GM12878 (cell line): ENCODE measurements around the gene SMAD1. TPM values are rescaled to one million over a fixed set of nuclear protein-coding genes. Genes with fewer than 3 reads are reported as not detected.

Experiments used
- ATAC-seq: fragments of 200-7000 bp; cut with Tn5 transposase; 3 replicates; pipeline ENCODE4 v1.9.1; 2020; ENCODE audit warnings: mild to moderate bottlenecking, moderate library complexity
- BruUV-seq: library from RNA; stranded (reverse); fragments of 400-500 nt; replicated peaks from 2 replicates; lab custom pipeline; 2021; lab: Mats Ljungman, UMichigan
- CTCF ChIA-PET: fragments of 300-600 bp; sonication (Branson Sonifier 250); formaldehyde crosslinking; extraction: SDS; loops from one replicate; lab custom pipeline; 2021; ENCODE audit warnings: inconsistent platforms; lab: Yijun Ruan, JAX
- POLR2A ChIA-PET: fragments of 350-600 bp; formaldehyde crosslinking; extraction: SDS; loops from one replicate; lab custom pipeline; 2021; ENCODE audit warnings: inconsistent platforms; lab: Charles Lee
- RAD21 ChIA-PET: fragments of 300-600 bp; sonication (Branson Sonifier 250); formaldehyde crosslinking; loops from one replicate; lab custom pipeline; 2023; ENCODE audit warnings: antibody characterized with exemption; ENCODE audit not compliant: unreplicated experiment; lab: Charles Lee
- SMC1A ChIA-PET: fragments of 300-600 bp; sonication (Branson Sonifier 250); formaldehyde crosslinking; loops from one replicate; lab custom pipeline; 2023; ENCODE audit not compliant: unreplicated experiment, uncharacterized antibody; lab: Charles Lee
- DNase-seq: peaks from one replicate; pipeline ENCODE4 v3.0.0-alpha.2; 2011; ENCODE audit warnings: low read depth, low spot score
- FAIRE-seq: peaks from 3 replicates; lab custom pipeline; 2011; peaks lifted over from hg19 to GRCh38; lab: Jason Lieb, UNC
- H2AFZ ChIP-seq: 2 replicates; pipeline ENCODE4 v1.6.0; 2011; ENCODE audit warnings: low read depth, low read length, control low read depth; ENCODE audit not compliant: control insufficient read depth
- H3K27ac ChIP-seq: 2 replicates; pipeline ENCODE4 v1.5.1; 2011; ENCODE audit warnings: control low read depth; ENCODE audit not compliant: control insufficient read depth, insufficient read depth
- H3K27me3 ChIP-seq, 2 experiments: replicated peaks in 1 of 2; 2 replicates each; pipeline versions ENCODE4 v1.6.0 to v1.6.1; 2011; ENCODE audit warnings: low read length in 1 of 2; ENCODE audit not compliant: control insufficient read depth in 2 of 2, insufficient read depth in 2 of 2
- H3K36me3 ChIP-seq, 2 experiments: 2 replicates each; pipeline ENCODE4 v1.5.1; 2011; ENCODE audit warnings: low read length in 1 of 2; ENCODE audit not compliant: control insufficient read depth in 2 of 2, insufficient read depth in 2 of 2
- H3K4me1 ChIP-seq: 2 replicates; pipeline ENCODE4 v1.6.1; 2011; ENCODE audit warnings: mild to moderate bottlenecking, low read length, moderate library complexity, mixed read lengths; ENCODE audit not compliant: control insufficient read depth, insufficient read depth
- H3K4me2 ChIP-seq: 2 replicates; pipeline ENCODE4 v1.6.0; 2011; ENCODE audit warnings: control low read depth; ENCODE audit not compliant: control insufficient read depth, insufficient read depth
- H3K4me3 ChIP-seq: fragments of 200-600 bp; sonication (generic); 2 replicates; pipeline ENCODE4 v1.5.1; 2016
- H3K79me2 ChIP-seq: 2 replicates; pipeline ENCODE4 v1.6.0; 2011; ENCODE audit warnings: low read length; ENCODE audit not compliant: control insufficient read depth, insufficient read depth
- H3K9ac ChIP-seq: 2 replicates; pipeline ENCODE4 v1.8.0; 2011; ENCODE audit warnings: low read length, control low read depth, mixed read lengths; ENCODE audit not compliant: control insufficient read depth, insufficient read depth
- H3K9me3 ChIP-seq: replicated peaks from 3 replicates; pipeline ENCODE4 v1.5.1; 2011; ENCODE audit warnings: mild to moderate bottlenecking, low read length; ENCODE audit not compliant: control insufficient read depth, insufficient read depth
- H4K20me1 ChIP-seq: 2 replicates; pipeline ENCODE4 v1.6.0; 2011; ENCODE audit not compliant: control insufficient read depth, insufficient read depth
- BACH1 ChIP-seq: fragments of 450-650 bp; IDR thresholded peaks from 2 replicates; pipeline ENCODE4 v1.6.1; 2017; ENCODE audit warnings: mild to moderate bottlenecking, borderline replicate concordance
- BCLAF1 ChIP-seq: fragments of 450-650 bp; IDR thresholded peaks from 2 replicates; pipeline ENCODE4 v1.6.1; 2017; ENCODE audit warnings: antibody characterized with exemption, mild to moderate bottlenecking, moderate library complexity
- HDAC2 ChIP-seq: fragments of 200-600 bp; sonication (generic); IDR thresholded peaks from 2 replicates; pipeline ENCODE4 v1.6.1; 2017
- IRF3 ChIP-seq: fragments of 450-650 bp; IDR thresholded peaks from 2 replicates; pipeline ENCODE4 v1.6.1; 2014; ENCODE audit warnings: mild to moderate bottlenecking
- NFIC ChIP-seq: IDR thresholded peaks from 2 replicates; pipeline ENCODE4 v1.6.1; 2012; ENCODE audit warnings: low read depth, mild to moderate bottlenecking, inconsistent platforms, low read length, moderate library complexity
- NFYB ChIP-seq: IDR thresholded peaks from 2 replicates; pipeline ENCODE4 v1.6.1; 2011; ENCODE audit warnings: low read depth, mild to moderate bottlenecking, low read length, improper control_type of control experiment, moderate library complexity; ENCODE audit not compliant: insufficient read depth
- NR2F1 ChIP-seq: fragments of 450-650 bp; conservative IDR thresholded peaks from 2 replicates; pipeline ENCODE4 v1.6.1; 2017; ENCODE audit warnings: mild to moderate bottlenecking
- RAD21 ChIP-seq: IDR thresholded peaks from 2 replicates; pipeline ENCODE4 v1.6.1; 2011; ENCODE audit warnings: mild to moderate bottlenecking, low read depth, low read length, moderate library complexity; ENCODE audit not compliant: insufficient read depth
- RELA ChIP-seq: fragments of 450-650 bp; IDR thresholded peaks from 2 replicates; pipeline ENCODE4 v1.8.0; 2014; ENCODE audit warnings: borderline replicate concordance; ENCODE audit not compliant: partially characterized antibody
- SKIL ChIP-seq: fragments of 450-650 bp; IDR thresholded peaks from 2 replicates; pipeline ENCODE4 v1.6.1; 2017; ENCODE audit warnings: mild to moderate bottlenecking, low read depth, inconsistent platforms; ENCODE audit not compliant: poor library complexity, severe bottlenecking
- SREBF2 ChIP-seq: IDR thresholded peaks from 2 replicates; pipeline ENCODE4 v1.6.1; 2012; ENCODE audit warnings: mild to moderate bottlenecking, low read length
- ZBED1 ChIP-seq: IDR thresholded peaks from 2 replicates; pipeline ENCODE4 v1.6.1; 2016; ENCODE audit warnings: borderline replicate concordance
- ZNF24 ChIP-seq: fragments of 450-650 bp; IDR thresholded peaks from 2 replicates; pipeline ENCODE4 v1.6.1; 2017; ENCODE audit warnings: antibody characterized with exemption, mild to moderate bottlenecking
- WGBS: methylation state at CpG from one replicate; pipeline ENCODE4 v1.1.6; 2016; ENCODE audit warnings: low lambda C conversion rate; ENCODE audit not compliant: insufficient replicate concordance, insufficient coverage; ENCODE audit errors: missing lambda C conversion rate; 5-methylcytosine and 5-hydroxymethylcytosine counted together
- in situ Hi-C: fragments of 300-500 bp; cut with MboI; formaldehyde crosslinking; loops from 9 replicates; pipeline ENCODE4 v1.14.3; 2018; ENCODE audit warnings: mixed read lengths
- intact Hi-C: fragments of 100-400 bp; cut with micrococcal nuclease; formaldehyde crosslinking; loops from one replicate; pipeline ENCODE4 v1.14.2; 2022; ENCODE audit not compliant: unreplicated experiment
- polyA plus RNA-seq, 11 experiments: library from polyadenylated mRNA; depleted of rRNA in 4 of 11; unstranded in 6 of 11; stranded (reverse) in 5 of 11; fragments of >200 nt; fragmentation: Nextera tagmentation in 4 of 11; fragmentation: Illumina TruSeq in 1 of 11; extraction: Ambion mirVana in 4 of 11; extraction: Trizol in 1 of 11; gene quantifications; 1 replicate in 1 of 11; 2 replicates in 10 of 11; pipeline versions ENCODE4 v1.2.1 to v1.2.3, GENCODE V29; 2011 to 2016; ENCODE audit warnings: inconsistent platforms in 2 of 11, missing spikeins in 2 of 11, low read depth in 1 of 11
- total RNA-seq, 4 experiments: library from RNA; depleted of rRNA in 3 of 4; stranded (reverse); fragments of >200 nt in 3 of 4; fragmentation: Illumina TruSeq in 1 of 4; extraction: Trizol in 1 of 4; gene quantifications; 2 replicates each; pipeline versions ENCODE4 v1.2.1 to v1.2.3, GENCODE V29; 2013 to 2021

SMAD1 gene
- total and polyA plus RNA-seq, 10 of the 15 experiments (the other 5 are each of a cell fraction or from before 2014, with no cell fraction given): 0.29 to 17.5 (median 13.6) TPM

- H2AFZ ChIP-seq: no peak overlapping the region
- TF ChIP-seq NFIC (no peak), SREBF2 (no peak), BCLAF1 (no peak), RELA (no peak), NR2F1 (no peak), ZBED1 (no peak), NFYB (no peak), ZNF24 (no peak), BACH1 (no peak), IRF3 (no peak), HDAC2 (no peak), RAD21 (no peak), SKIL (no peak)
- no peak for DNase-seq
- no peaks in the 10 kb centered on the region for H4K20me1 ChIP-seq
- H3K9ac ChIP-seq: no peak overlapping the region
- no peak for FAIRE-seq
- H3K9me3 ChIP-seq: peaks cover 2% of the 10 kb centered on the region; the same call in 1 of the 3 replicates
- no peaks in the 10 kb centered on the region for H3K27me3 ChIP-seq
- WGBS: 37% methylated on average over 4 of the region's 4 CpGs
- no TSS peak for BruUV-seq
- H3K4me1 ChIP-seq: no peaks in the 10 kb centered on the region
- CTCF ChIA-PET: interaction anchor here (1.2 kb wide), 1 partner anchor 126 kb away, joined by 3 read pairs; no protein-coding TSS in a partner anchor
- SMC1A ChIA-PET: interaction anchor here (0.8 to 1.0 kb wide), 2 partner anchors 30 to 157 kb away, joined by 3 read pairs; no protein-coding TSS in a partner anchor
- RAD21 ChIA-PET: no interaction called here
- H3K4me3 ChIP-seq: no peak overlapping the region
- H3K27ac ChIP-seq: no peak overlapping the region
- intact Hi-C loops (no loop called here), in situ Hi-C loops (no loop called here)
- H3K4me2 ChIP-seq: no peak overlapping the region
- ATAC-seq: no peak
- H3K79me2 ChIP-seq: no peaks in the 10 kb centered on the region
- no peaks in the 10 kb centered on the region for H3K36me3 ChIP-seq
- POLR2A ChIA-PET: no interaction called here
These were observed 43.4 kb upstream of the SMAD1 start for GRCh38 chr4:145438298-145438697.
